ENCODE measurements around the gene TSPAN9.

TSPAN9 gene

GRCh38 chr12:3125674-3126073, 48.5 kb downstream of the TSPAN9 start:
- H3K27ac Mint-ChIP-seq: no peak overlapping the region

GRCh38 chr12:3127832-3128231, 50.7 kb downstream of the TSPAN9 start:
- Mint-ChIP-seq H3K4me1 (peaks cover 31% of the 10 kb centered on the region), H3K36me3 (ENCODE audit: low read depth) (peaks cover 44% of the 10 kb centered on the region), H3K27ac (no peak overlapping the region), H3K27me3 (ENCODE audit: low read depth, poor library complexity) (no peaks in the 10 kb centered on the region), H3K9me3 (peaks cover 29% of the 10 kb centered on the region), H3K4me3 (no peak overlapping the region)
- DNase-seq: no peak
- no peak for TF ChIP-seq CTCF (IDR thresholded peaks at IDR 0.05)

More at GRCh38 chr12:3125674-3126073, 48.5 kb downstream of the TSPAN9 start:
- no peak overlapping the region for H3K4me3 Mint-ChIP-seq
- H3K36me3 Mint-ChIP-seq (ENCODE audit: low read depth): peaks cover 49% of the 10 kb centered on the region
- H3K27me3 Mint-ChIP-seq (ENCODE audit: low read depth, poor library complexity): no peaks in the 10 kb centered on the region
- peaks cover 16% of the 10 kb centered on the region for H3K4me1 Mint-ChIP-seq
- peaks cover 29% of the 10 kb centered on the region for H3K9me3 Mint-ChIP-seq
- no peak for TF ChIP-seq CTCF (IDR thresholded peaks at IDR 0.05)
- no peak for DNase-seq

- H3K9me3 Mint-ChIP-seq: peaks cover 24% of the 10 kb centered on the region
- H3K36me3 Mint-ChIP-seq (ENCODE audit: low read depth): peaks cover 36% of the 10 kb centered on the region
- TF ChIP-seq CTCF (IDR thresholded peaks at IDR 0.05): no peak
- no peak for DNase-seq
- no peaks in the 10 kb centered on the region for H3K27me3 Mint-ChIP-seq (ENCODE audit: low read depth, poor library complexity)
- no peak overlapping the region for H3K27ac Mint-ChIP-seq
- peaks cover 40% of the 10 kb centered on the region for H3K4me1 Mint-ChIP-seq
- no peak overlapping the region for H3K4me3 Mint-ChIP-seq
Observed at GRCh38 chr12:3128498-3129293, 51.5 kb downstream of the TSPAN9 start.

- Mint-ChIP-seq H3K9me3 (peaks cover 16% of the 10 kb centered on the region), H3K27me3 (ENCODE audit: low read depth, poor library complexity) (no peaks in the 10 kb centered on the region), H3K4me3 (no peak overlapping the region), H3K4me1 (peaks cover 47% of the 10 kb centered on the region), H3K36me3 (ENCODE audit: low read depth) (peaks cover 31% of the 10 kb centered on the region), H3K27ac (no peak overlapping the region)
- no peak for TF ChIP-seq CTCF (IDR thresholded peaks at IDR 0.05)
- DNase-seq: no peak
Observed at GRCh38 chr12:3129301-3130056, 52.3 kb downstream of the TSPAN9 start.

GRCh38 chr12:3130057-3130830, 53.1 kb downstream of the TSPAN9 start:
- Mint-ChIP-seq H3K27ac (peak overlapping the region; percentile 90), H3K36me3 (ENCODE audit: low read depth) (peaks cover 28% of the 10 kb centered on the region), H3K4me1 (peaks cover 51% of the 10 kb centered on the region), H3K9me3 (peaks cover 11% of the 10 kb centered on the region), H3K4me3 (peak overlapping the region; percentile 21), H3K27me3 (ENCODE audit: low read depth, poor library complexity) (no peaks in the 10 kb centered on the region)
- no peak for DNase-seq
- no peak for TF ChIP-seq CTCF (IDR thresholded peaks at IDR 0.05)
